ENCODE measurements around the gene MYL9.

DNA sequence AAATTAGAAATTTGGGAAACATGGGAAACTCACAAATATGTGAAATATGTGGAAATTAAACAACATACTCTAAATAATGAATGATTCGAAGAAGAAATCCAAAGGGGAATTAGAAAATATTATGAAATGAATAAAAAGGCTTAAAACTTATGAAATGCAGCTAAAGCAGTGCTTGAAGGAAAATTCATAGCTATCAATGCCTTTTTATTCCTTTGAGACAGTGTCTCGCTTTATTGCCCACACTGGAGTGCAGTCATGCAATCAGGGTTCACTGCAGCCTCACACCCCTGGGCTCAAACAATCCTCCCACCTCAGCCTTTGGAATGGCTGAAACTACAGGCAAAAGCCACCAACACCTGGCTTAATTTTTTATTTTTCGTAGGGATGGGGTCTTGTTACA, 24.2 kb downstream of the MYL9 start:
- TF ChIP-seq, protein P1, sequence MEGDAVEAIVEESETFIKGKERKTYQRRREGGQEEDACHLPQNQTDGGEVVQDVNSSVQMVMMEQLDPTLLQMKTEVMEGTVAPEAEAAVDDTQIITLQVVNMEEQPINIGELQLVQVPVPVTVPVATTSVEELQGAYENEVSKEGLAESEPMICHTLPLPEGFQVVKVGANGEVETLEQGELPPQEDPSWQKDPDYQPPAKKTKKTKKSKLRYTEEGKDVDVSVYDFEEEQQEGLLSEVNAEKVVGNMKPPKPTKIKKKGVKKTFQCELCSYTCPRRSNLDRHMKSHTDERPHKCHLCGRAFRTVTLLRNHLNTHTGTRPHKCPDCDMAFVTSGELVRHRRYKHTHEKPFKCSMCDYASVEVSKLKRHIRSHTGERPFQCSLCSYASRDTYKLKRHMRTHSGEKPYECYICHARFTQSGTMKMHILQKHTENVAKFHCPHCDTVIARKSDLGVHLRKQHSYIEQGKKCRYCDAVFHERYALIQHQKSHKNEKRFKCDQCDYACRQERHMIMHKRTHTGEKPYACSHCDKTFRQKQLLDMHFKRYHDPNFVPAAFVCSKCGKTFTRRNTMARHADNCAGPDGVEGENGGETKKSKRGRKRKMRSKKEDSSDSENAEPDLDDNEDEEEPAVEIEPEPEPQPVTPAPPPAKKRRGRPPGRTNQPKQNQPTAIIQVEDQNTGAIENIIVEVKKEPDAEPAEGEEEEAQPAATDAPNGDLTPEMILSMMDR (conservative IDR thresholded peaks at IDR 0.05 in 1 of 2, IDR thresholded peaks at IDR 0.05 in 1 of 2; ENCODE audit: low read depth in 1 of 2, low read length in 2 of 2), result no peak
- no peak for TF ChIP-seq EZH2 (IDR thresholded peaks at IDR 0.05; ENCODE audit: low read length, missing control alignments)

All from fibroblast of lung (primary cell).